Measurements from ENCODE around the gene SLC35E3.

The SLC35E3 gene

GRCh38 chr12:68825569-68826217 lies 79.7 kb downstream of the SLC35E3 start:
- TF ChIP-seq, protein P1, sequence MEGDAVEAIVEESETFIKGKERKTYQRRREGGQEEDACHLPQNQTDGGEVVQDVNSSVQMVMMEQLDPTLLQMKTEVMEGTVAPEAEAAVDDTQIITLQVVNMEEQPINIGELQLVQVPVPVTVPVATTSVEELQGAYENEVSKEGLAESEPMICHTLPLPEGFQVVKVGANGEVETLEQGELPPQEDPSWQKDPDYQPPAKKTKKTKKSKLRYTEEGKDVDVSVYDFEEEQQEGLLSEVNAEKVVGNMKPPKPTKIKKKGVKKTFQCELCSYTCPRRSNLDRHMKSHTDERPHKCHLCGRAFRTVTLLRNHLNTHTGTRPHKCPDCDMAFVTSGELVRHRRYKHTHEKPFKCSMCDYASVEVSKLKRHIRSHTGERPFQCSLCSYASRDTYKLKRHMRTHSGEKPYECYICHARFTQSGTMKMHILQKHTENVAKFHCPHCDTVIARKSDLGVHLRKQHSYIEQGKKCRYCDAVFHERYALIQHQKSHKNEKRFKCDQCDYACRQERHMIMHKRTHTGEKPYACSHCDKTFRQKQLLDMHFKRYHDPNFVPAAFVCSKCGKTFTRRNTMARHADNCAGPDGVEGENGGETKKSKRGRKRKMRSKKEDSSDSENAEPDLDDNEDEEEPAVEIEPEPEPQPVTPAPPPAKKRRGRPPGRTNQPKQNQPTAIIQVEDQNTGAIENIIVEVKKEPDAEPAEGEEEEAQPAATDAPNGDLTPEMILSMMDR (IDR thresholded peaks at IDR 0.05; ENCODE audit: low read depth, low read length, missing control alignments), result no peak

GRCh38 chr12:68827895-68828671 lies 82.1 kb downstream of the SLC35E3 start:
- TF ChIP-seq, protein P1 (IDR thresholded peaks at IDR 0.05; ENCODE audit: low read depth, low read length, missing control alignments), result no peak
- no peak for DNase-seq (ENCODE audit: low read depth)
- no peak overlapping the region for H3K4me3 ChIP-seq (ENCODE audit: low read depth, low read length)
- in situ Hi-C loops (cut with HindIII; ENCODE audit: low sequenced_read_pairs), result no loop called here

More at GRCh38 chr12:68825569-68826217, 79.7 kb downstream of the SLC35E3 start:
- no peak for DNase-seq (ENCODE audit: low read depth)
- no peak overlapping the region for H3K4me3 ChIP-seq (ENCODE audit: low read depth, low read length)
- in situ Hi-C loops (cut with HindIII; ENCODE audit: low sequenced_read_pairs), result no loop called here

DNA sequence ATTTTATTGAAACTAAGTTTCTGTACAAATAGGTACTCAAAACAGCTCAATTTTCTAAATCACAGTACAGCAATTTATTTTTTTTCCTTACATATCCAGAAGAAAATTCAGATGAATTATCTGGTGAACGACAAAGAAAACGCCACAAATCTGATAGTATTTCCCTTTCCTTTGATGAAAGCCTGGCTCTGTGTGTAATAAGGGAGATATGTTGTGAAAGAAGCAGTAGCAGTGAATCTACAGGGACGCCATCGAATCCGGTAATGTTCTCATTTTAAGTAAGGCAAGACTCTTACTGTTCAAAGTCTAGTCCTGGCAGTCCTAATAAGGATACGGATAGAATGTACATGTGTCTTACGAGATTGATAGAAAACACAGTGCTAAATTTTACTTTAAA lies 82.7 kb downstream of the SLC35E3 start:
- in situ Hi-C loops (cut with HindIII; ENCODE audit: low sequenced_read_pairs), result no loop called here
- no peak for DNase-seq (ENCODE audit: low read depth)
- H3K4me3 ChIP-seq (ENCODE audit: low read depth, low read length), result no peak overlapping the region
- TF ChIP-seq, protein P1 (IDR thresholded peaks at IDR 0.05; ENCODE audit: low read depth, low read length, missing control alignments), result no peak

Data from astrocyte of the cerebellum (primary cell).